K562 (cell line): ENCODE measurements around the gene ZNRF2. TPM values are rescaled to one million over a fixed set of nuclear protein-coding genes. Genes with fewer than 3 reads are reported as not detected.

Source experiments
- ARID4B ChIP-seq: sonication (generic); formaldehyde crosslinking; IDR thresholded peaks from 2 replicates; pipeline ENCODE4 v1.8.0; 2022; ENCODE audit warnings: mild to moderate bottlenecking, missing genetic modification reagents
- CUX1 ChIP-seq: fragments of 200-800 bp; sonication (Bioruptor generic); IDR thresholded peaks from 2 replicates; pipeline ENCODE4 v1.6.1; 2016; ENCODE audit warnings: missing genetic modification characterization, missing compliant biosample characterization
- DIDO1 ChIP-seq: fragments of 450-650 bp; IDR thresholded peaks from 2 replicates; pipeline ENCODE4 v1.6.1; 2016; ENCODE audit warnings: low read depth, missing biosample characterization, missing genetic modification characterization
- RBBP5 ChIP-seq: fragments of 200-600 bp; sonication (generic); IDR thresholded peaks from 2 replicates; pipeline ENCODE4 v1.6.1; 2012; ENCODE audit warnings: borderline replicate concordance, mild to moderate bottlenecking, low read length, control low read depth, inconsistent platforms; ENCODE audit not compliant: insufficient read depth, poor library complexity, severe bottlenecking
- SIX5 ChIP-seq, 2 experiments: IDR thresholded peaks; 2 replicates each; pipeline ENCODE4 v1.6.1; 2011; ENCODE audit warnings: low read length in 2 of 2, borderline replicate concordance in 1 of 2, low read depth in 1 of 2, mild to moderate bottlenecking in 1 of 2, moderate library complexity in 1 of 2; ENCODE audit not compliant: insufficient read depth in 1 of 2
- TCF15 ChIP-seq: fragments of 250-450 bp; sonication (Bioruptor Pico); IDR thresholded peaks from 2 replicates; pipeline ENCODE4 v1.8.0; 2022; ENCODE audit warnings: moderate library complexity, mild to moderate bottlenecking, inconsistent platforms
- TEAD2 ChIP-seq: fragments of 450-650 bp; IDR thresholded peaks from 2 replicates; pipeline ENCODE4 v1.6.1; 2016; ENCODE audit warnings: missing genetic modification characterization, control low read depth, missing compliant biosample characterization
- TSHZ1 ChIP-seq: fragments of 250-450 bp; sonication (Bioruptor Pico); IDR thresholded peaks from 2 replicates; pipeline ENCODE4 v1.4.0; 2020; ENCODE audit warnings: mild to moderate bottlenecking, moderate library complexity
- ZNF140 ChIP-seq: fragments of 250-450 bp; sonication (Bioruptor Pico); IDR thresholded peaks from 2 replicates; pipeline ENCODE4 v1.8.0; 2021; ENCODE audit warnings: moderate library complexity, mild to moderate bottlenecking, inconsistent platforms
- polyA plus RNA-seq, 8 experiments: library from polyadenylated mRNA; depleted of rRNA in 4 of 8; stranded (reverse) in 5 of 8; unstranded in 3 of 8; fragments of >200 nt; fragmentation: Nextera tagmentation in 2 of 8; fragmentation: Illumina TruSeq in 1 of 8; extraction: Ambion mirVana in 2 of 8; extraction: Trizol in 1 of 8; gene quantifications; 2 replicates each; pipeline versions ENCODE4 v1.2.1 to v1.2.3, GENCODE V29; 2011 to 2014; ENCODE audit warnings: inconsistent platforms in 1 of 8, missing spikeins in 1 of 8
- total RNA-seq, 7 experiments: library from RNA; depleted of rRNA in 6 of 7; stranded (reverse); fragments of >200 nt in 6 of 7; fragmentation: Illumina TruSeq in 2 of 7; extraction: Trizol in 2 of 7; gene quantifications; 2 replicates each; pipeline versions ENCODE4 v1.2.1 to v1.2.3, GENCODE V29; 2011 to 2021; ENCODE audit warnings: low replicate concordance in 1 of 7
- TF ChIP-seq, protein P1 (sequence below): sonication (generic); formaldehyde crosslinking; IDR thresholded peaks from 2 replicates; pipeline ENCODE4 v1.8.0; 2022; ENCODE audit warnings: missing genetic modification reagents, mild to moderate bottlenecking, moderate library complexity, borderline replicate concordance

ZNRF2 gene
- total and polyA plus RNA-seq, 9 of the 15 experiments (the other 6 are each of a cell fraction or from before 2014, with no cell fraction given) = 1.1 to 13.9 (median 5.5) TPM

DNA sequence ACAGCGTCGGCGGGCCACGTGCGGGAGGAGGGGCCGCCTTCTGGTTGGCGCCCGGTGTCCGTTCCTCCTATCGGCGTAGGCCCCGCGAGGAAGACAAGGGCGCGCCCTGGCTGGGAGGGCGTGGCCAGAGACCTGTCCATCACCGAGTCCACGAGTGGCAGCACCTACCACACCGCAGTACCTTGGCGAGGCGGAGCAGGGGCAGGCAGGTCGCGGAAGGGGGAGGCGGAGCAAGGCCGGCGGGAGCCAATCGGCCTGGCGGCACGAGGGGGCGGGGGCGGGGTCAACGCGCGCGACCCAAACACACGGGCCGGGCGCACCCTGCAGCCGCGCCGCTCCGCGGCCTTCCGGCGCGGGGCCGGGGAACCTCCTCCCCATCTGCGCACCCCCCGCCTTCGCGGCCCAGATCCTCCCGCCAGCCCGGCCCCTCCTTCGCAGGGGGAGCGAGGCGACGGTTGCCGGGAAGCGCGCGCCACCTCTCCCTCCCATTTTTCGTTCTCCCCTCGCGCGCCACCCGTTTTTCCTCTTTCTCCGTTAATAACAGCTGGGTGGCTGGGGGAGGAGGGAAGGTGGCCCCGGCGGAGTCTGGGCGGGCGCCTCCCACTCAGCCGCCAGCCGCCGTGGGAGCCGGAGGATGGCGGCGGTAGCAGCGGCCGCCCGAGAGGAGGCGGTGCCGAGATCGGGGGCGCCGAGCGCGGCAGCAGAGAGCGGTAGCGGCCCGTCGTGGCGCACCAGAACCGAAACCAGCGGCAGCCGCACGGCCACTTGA lies at the start of gene ZNRF2 (continued):
- TF ChIP-seq SIX5 (IDR thresholded peaks at IDR 0.05; ENCODE audit: borderline replicate concordance in 1 of 2, insufficient read depth in 1 of 2, low read depth in 1 of 2, low read length in 2 of 2) (no peak), TCF15 (no peak), ARID4B (CRISPR knock-in tag) (peak; percentile 95), RBBP5 (no peak), TSHZ1 (no peak), CUX1 (CRISPR knock-in tag) (no peak), TEAD2 (no peak), ZNF140 (CRISPR knock-in tag) (no peak), DIDO1 (tag) (no peak)
- TF ChIP-seq, protein P1, sequence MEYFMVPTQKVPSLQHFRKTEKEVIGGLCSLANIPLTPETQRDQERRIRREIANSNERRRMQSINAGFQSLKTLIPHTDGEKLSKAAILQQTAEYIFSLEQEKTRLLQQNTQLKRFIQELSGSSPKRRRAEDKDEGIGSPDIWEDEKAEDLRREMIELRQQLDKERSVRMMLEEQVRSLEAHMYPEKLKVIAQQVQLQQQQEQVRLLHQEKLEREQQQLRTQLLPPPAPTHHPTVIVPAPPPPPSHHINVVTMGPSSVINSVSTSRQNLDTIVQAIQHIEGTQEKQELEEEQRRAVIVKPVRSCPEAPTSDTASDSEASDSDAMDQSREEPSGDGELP = peak; percentile 95
